PC-3 (cell line): Measurements from ENCODE around the gene NOX4. TPM values are rescaled to one million over a fixed set of nuclear protein-coding genes. Genes with fewer than 3 reads are reported as not detected.

Experiments
- ATAC-seq: fragments of 200-7000 bp; cut with Tn5 transposase; 2 replicates; pipeline ENCODE4 v1.9.1; 2020; ENCODE audit warnings: mild to moderate bottlenecking, moderate library complexity
- Bru-seq: library from RNA; stranded (reverse); fragments of 400-500 nt; gene quantifications from one replicate; lab custom pipeline; 2021; lab: Mats Ljungman, UMichigan
- BruChase-seq, 2 experiments: library from RNA; stranded (reverse); fragments of 400-500 nt; gene quantifications; one replicate each; lab custom pipeline; 2021; lab: Mats Ljungman, UMichigan
- BruUV-seq: library from RNA; stranded (reverse); fragments of 400-500 nt; replicated peaks from 2 replicates; lab custom pipeline; 2021; lab: Mats Ljungman, UMichigan
- CTCF ChIA-PET: fragments of 300-600 bp; sonication (Branson Sonifier 250); formaldehyde crosslinking; loops from one replicate; lab custom pipeline; 2022; ENCODE audit warnings: antibody characterized with exemption; lab: Charles Lee
- POLR2A ChIA-PET: fragments of 300-600 bp; sonication (Branson Sonifier 250); formaldehyde crosslinking; loops from one replicate; lab custom pipeline; 2022; ENCODE audit warnings: antibody characterized with exemption; ENCODE audit not compliant: unreplicated experiment; lab: Charles Lee
- DNase-seq: peaks from one replicate; pipeline ENCODE4 v3.0.0-alpha.2; 2015
- H2AFZ ChIP-seq: fragments of 300-600 bp; sonication (generic); 2 replicates; pipeline ENCODE4 v1.6.0; 2016; ENCODE audit warnings: antibody characterized with exemption, low read length
- H3F3A ChIP-seq: fragments of 300-600 bp; sonication (generic); one replicate; pipeline ENCODE4 v1.6.0; 2017; ENCODE audit warnings: antibody characterized with exemption, low read length, control low read depth, mild to moderate bottlenecking; ENCODE audit not compliant: unreplicated experiment
- H3K27ac ChIP-seq: fragments of 300-600 bp; sonication (generic); 2 replicates; pipeline ENCODE4 v1.5.1; 2016; ENCODE audit warnings: mild to moderate bottlenecking, low read length
- H3K27me3 ChIP-seq: fragments of 300-600 bp; sonication (generic); 2 replicates; pipeline ENCODE4 v1.6.1; 2016; ENCODE audit warnings: low read length, mixed read lengths
- H3K36me3 ChIP-seq: fragments of 300-600 bp; sonication (generic); 2 replicates; pipeline ENCODE4 v1.6.1; 2016; ENCODE audit warnings: low read depth, mixed run types, low read length, mixed read lengths
- H3K4me1 ChIP-seq: fragments of 300-600 bp; sonication (generic); 2 replicates; pipeline ENCODE4 v1.5.1; 2016; ENCODE audit warnings: low read length; ENCODE audit not compliant: insufficient read depth
- H3K4me2 ChIP-seq: fragments of 300-600 bp; sonication (generic); 2 replicates; pipeline ENCODE4 v1.6.0; 2016; ENCODE audit warnings: low read length
- H3K4me3 ChIP-seq: fragments of 300-600 bp; sonication (generic); 2 replicates; pipeline ENCODE4 v1.5.1; 2016; ENCODE audit warnings: mild to moderate bottlenecking, low read length, mixed read lengths
- H3K79me2 ChIP-seq: fragments of 300-600 bp; sonication (generic); 2 replicates; pipeline ENCODE4 v1.6.1; 2017; ENCODE audit warnings: low read length, mixed read lengths
- H3K9ac ChIP-seq: fragments of 300-600 bp; sonication (generic); 2 replicates; pipeline ENCODE4 v1.6.0; 2016; ENCODE audit warnings: mild to moderate bottlenecking, low read length
- H3K9me2 ChIP-seq: fragments of 300-600 bp; sonication (generic); replicated peaks from 2 replicates; pipeline ENCODE4 v1.6.1; 2016; ENCODE audit warnings: mixed run types, low read length, mixed read lengths
- H3K9me3 ChIP-seq: fragments of 300-600 bp; sonication (generic); 2 replicates; pipeline ENCODE4 v1.6.1; 2016; ENCODE audit warnings: low read length, mixed read lengths
- H4K20me1 ChIP-seq: fragments of 300-600 bp; sonication (generic); 2 replicates; pipeline ENCODE4 v1.6.1; 2016; ENCODE audit warnings: low read length, mixed read lengths
- EZH2 ChIP-seq: fragments of 300-600 bp; sonication (generic); IDR thresholded peaks from one replicate; pipeline ENCODE4 v1.6.1; 2017; ENCODE audit warnings: antibody characterized with exemption, mild to moderate bottlenecking, low read length; ENCODE audit not compliant: unreplicated experiment
- EZH2phosphoT487 ChIP-seq: fragments of 300-600 bp; sonication (generic); IDR thresholded peaks from 2 replicates; pipeline ENCODE4 v1.6.1; 2018; ENCODE audit warnings: mild to moderate bottlenecking, antibody characterized with exemption, low read length, borderline replicate concordance
- intact Hi-C: fragments of 100-400 bp; cut with micrococcal nuclease; formaldehyde crosslinking; loops from 2 replicates; pipeline ENCODE4 v1.9.0; 2023
- long read RNA-seq: library from polyadenylated mRNA; unstranded; transcript quantifications from one replicate; pipeline ENCODE4 v2.0.0, GENCODE V29; 2021; ENCODE audit not compliant: unreplicated experiment
- total RNA-seq: library from RNA; depleted of rRNA; stranded (reverse); fragments of >200 nt; gene quantifications from 2 replicates; pipeline ENCODE4 v1.2.3, GENCODE V29; 2014; rRNA removed
- TF ChIP-seq, protein P1 (sequence below): fragments of 300-600 bp; sonication (generic); conservative IDR thresholded peaks from 2 replicates; pipeline ENCODE4 v1.5.1; 2017; ENCODE audit warnings: antibody characterized with exemption, low read depth, mild to moderate bottlenecking, low read length

NOX4 gene
- total RNA-seq (not detected in 2 replicates), Bru-seq, nascent RNA (not detected), BruChase-seq, experiment 1, labeled RNA remaining after a 6-hour chase (not detected), BruChase-seq, experiment 2, labeled RNA remaining after a 2-hour chase (percentile 1 among the genes with signal in this experiment)
- long read RNA-seq: 0 reads

DNA sequence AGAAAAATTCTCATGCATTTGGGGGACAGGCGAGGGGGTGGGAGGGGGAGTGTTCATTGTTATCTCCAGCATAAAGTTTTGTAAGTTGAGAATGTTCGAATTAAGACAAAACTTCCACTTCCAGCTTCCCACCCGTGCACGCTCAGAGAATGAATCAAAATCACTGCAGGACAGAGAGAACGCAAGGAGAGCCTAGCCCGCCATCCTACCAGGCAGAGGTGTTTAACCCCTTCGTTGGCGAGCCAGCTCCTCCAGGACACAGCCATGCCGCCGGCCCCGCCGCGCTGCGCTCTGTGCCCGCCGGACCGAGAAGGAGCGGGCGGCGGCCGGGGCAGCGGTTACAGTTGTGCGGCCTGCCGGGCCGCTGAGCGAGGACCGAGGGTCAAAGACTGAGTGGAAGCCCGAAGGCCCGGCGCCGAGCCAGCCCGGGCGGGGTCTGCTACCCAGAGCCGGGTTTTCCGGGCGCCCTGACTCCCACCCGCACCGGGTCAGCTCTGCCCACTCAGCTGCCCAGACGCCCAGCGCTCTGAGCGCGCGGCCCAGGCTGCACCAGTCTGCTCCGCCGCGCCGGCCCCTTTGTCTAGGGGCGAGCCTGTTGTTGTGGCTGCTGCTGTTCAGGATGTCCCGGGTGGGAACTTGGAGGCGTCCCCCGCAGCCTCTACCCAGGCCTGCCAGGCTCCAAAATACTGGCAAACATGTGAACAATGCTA, at the start of gene NOX4:
Gene NOX4 (minus strand): TSS at position 395 of the 710 bp plus-strand sequence. CDS start 129 bp downstream, at position 266.
- no peak within 1 kb of the TSS for H2AFZ ChIP-seq
- POLR2A ChIA-PET: interaction anchor here (0.6 kb wide), 1 partner anchor 1402 kb away, joined by 3 read pairs; no protein-coding TSS in a partner anchor

DNA sequence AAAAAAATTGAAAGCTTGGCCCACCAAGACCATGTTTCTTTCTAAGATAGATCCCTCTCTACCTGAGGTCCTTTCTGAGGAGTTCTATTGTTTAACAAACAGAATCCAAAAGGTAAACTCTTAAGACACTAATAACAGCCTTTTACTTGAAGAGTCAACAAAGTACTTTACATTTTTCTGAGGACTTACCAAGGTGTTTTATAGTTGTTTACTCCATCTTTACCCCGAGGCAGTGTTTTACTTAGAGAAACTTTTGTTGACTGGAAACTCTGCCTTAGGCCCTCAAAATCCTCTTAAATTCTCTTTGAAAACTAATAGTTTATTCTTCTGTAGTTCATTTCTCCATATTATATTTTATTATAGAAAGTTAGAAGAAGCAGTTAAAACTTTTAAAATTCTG, 49.7 kb upstream of the NOX4 start:
- CTCF ChIA-PET: no interaction called here
- no peaks in the 10 kb centered on the region for H3K9me3 ChIP-seq
- H3F3A ChIP-seq: no peaks in the 10 kb centered on the region
- no peaks in the 10 kb centered on the region for H3K79me2 ChIP-seq
- H3K4me3 ChIP-seq: no peak overlapping the region
- DNase-seq (no peak), ATAC-seq (no peak)
- H3K4me2 ChIP-seq: no peak overlapping the region
- no peak overlapping the region for H3K27ac ChIP-seq
- no peaks in the 10 kb centered on the region for H3K4me1 ChIP-seq
- H2AFZ ChIP-seq: no peak overlapping the region
- H3K27me3 ChIP-seq: peaks cover 12% of the 10 kb centered on the region; the same call in 1 of the 2 replicates
- no peak overlapping the region for H3K9ac ChIP-seq
- no peaks in the 10 kb centered on the region for H3K9me2 ChIP-seq
- BruUV-seq: no TSS peak
- H3K36me3 ChIP-seq: no peaks in the 10 kb centered on the region
- no peaks in the 10 kb centered on the region for H4K20me1 ChIP-seq
- intact Hi-C loops: no loop called here
- POLR2A ChIA-PET: no interaction called here
- TF ChIP-seq EZH2 (no peak), EZH2phosphoT487 (no peak)
- TF ChIP-seq, protein P1, sequence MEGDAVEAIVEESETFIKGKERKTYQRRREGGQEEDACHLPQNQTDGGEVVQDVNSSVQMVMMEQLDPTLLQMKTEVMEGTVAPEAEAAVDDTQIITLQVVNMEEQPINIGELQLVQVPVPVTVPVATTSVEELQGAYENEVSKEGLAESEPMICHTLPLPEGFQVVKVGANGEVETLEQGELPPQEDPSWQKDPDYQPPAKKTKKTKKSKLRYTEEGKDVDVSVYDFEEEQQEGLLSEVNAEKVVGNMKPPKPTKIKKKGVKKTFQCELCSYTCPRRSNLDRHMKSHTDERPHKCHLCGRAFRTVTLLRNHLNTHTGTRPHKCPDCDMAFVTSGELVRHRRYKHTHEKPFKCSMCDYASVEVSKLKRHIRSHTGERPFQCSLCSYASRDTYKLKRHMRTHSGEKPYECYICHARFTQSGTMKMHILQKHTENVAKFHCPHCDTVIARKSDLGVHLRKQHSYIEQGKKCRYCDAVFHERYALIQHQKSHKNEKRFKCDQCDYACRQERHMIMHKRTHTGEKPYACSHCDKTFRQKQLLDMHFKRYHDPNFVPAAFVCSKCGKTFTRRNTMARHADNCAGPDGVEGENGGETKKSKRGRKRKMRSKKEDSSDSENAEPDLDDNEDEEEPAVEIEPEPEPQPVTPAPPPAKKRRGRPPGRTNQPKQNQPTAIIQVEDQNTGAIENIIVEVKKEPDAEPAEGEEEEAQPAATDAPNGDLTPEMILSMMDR: no peak

More for the DNA sequence above, at the start of gene NOX4:
- CTCF ChIA-PET: no interaction called here
- TF ChIP-seq EZH2 (no peak), EZH2phosphoT487 (no peak)
- TF ChIP-seq, protein P1: no peak
- H3K4me1 ChIP-seq: no peaks in the 10 kb centered on the region
- no peak within 1 kb of the TSS for H3K9ac ChIP-seq
- no peaks in the 10 kb centered on the region for H3K79me2 ChIP-seq
- no peaks in the 10 kb centered on the region for H3K36me3 ChIP-seq
- H3K27me3 ChIP-seq: peaks cover 47% of the 10 kb centered on the region
- DNase-seq (no peak), ATAC-seq (no peak)
- no TSS peak for BruUV-seq
- H3K9me2 ChIP-seq: no peaks in the 10 kb centered on the region
- H3K27ac ChIP-seq: no peak within 1 kb of the TSS
- intact Hi-C loops: no loop called here
- no peaks in the 10 kb centered on the region for H3K9me3 ChIP-seq
- no peaks in the 10 kb centered on the region for H3F3A ChIP-seq
- no peaks in the 10 kb centered on the region for H4K20me1 ChIP-seq
- H3K4me3 ChIP-seq: no peak within 1 kb of the TSS
- H3K4me2 ChIP-seq: no peak within 1 kb of the TSS

DNA sequence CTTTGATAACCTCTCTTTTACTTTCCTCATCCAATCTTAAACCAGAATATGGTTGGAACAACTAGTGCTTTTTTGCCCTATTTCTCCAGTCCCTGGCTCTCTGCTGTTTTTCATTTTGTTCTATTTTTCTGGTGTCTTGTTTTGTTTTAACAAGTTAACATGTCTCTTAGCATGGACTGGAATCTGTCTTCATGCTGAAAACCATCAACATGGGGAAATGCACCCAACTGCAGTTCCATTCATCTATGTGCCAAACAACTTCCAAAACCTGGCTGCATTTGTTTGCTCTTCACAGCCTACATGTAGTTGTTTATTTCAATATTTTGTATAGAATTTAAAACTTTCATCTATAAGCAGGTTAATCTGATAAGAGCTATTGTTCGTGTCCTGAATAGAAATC, 46.8 kb upstream of the NOX4 start:
- Histone ChIP-seq H3F3A (no peaks in the 10 kb centered on the region), H3K79me2 (no peaks in the 10 kb centered on the region), H3K27me3 (peaks cover 3% of the 10 kb centered on the region; the same call in 1 of the 2 replicates), H3K4me2 (no peak overlapping the region), H3K9ac (no peak overlapping the region), H3K4me3 (no peak overlapping the region), H3K9me3 (no peaks in the 10 kb centered on the region), H2AFZ (no peak overlapping the region), H3K4me1 (no peaks in the 10 kb centered on the region), H4K20me1 (no peaks in the 10 kb centered on the region), H3K36me3 (no peaks in the 10 kb centered on the region), H3K9me2 (no peaks in the 10 kb centered on the region), H3K27ac (no peak overlapping the region)
- ATAC-seq (no peak), DNase-seq (no peak)
- ChIA-PET POLR2A (no interaction called here), CTCF (no interaction called here)
- no peak for TF ChIP-seq EZH2
- TF ChIP-seq EZH2phosphoT487: no peak
- TF ChIP-seq, protein P1: no peak
- intact Hi-C loops: no loop called here
- no TSS peak for BruUV-seq
